GM11168 (cell line): Measurements from ENCODE around the gene DGLUCY.
"Not testable (repeated sequence)": the region's sequence is repeated elsewhere in the genome, so short reads cannot be mapped to it uniquely, and the experiment has no call there.

Experiments
- in situ Hi-C: fragments of 300-500 bp; cut with MboI; formaldehyde crosslinking; loops from one replicate; pipeline ENCODE4 v1.12.0; 2022; ENCODE audit warnings: low sequenced_read_pairs; ENCODE audit not compliant: unreplicated experiment

DGLUCY gene

GRCh38 chr14:91193069-91193468 lies 79.2 kb downstream of the DGLUCY start:
- in situ Hi-C loops = no loop called here

- in situ Hi-C loops = no loop called here
These were observed 82.0 kb downstream of the DGLUCY start for GRCh38 chr14:91195881-91196280.

GRCh38 chr14:91197631-91198030 lies 83.8 kb downstream of the DGLUCY start:
- in situ Hi-C loops = no loop called here

- in situ Hi-C loops = not testable (repeated sequence)
These were observed 86.9 kb downstream of the DGLUCY start for GRCh38 chr14:91200802-91201201.

GRCh38 chr14:91202234-91202974 lies 88.5 kb downstream of the DGLUCY start:
- in situ Hi-C loops = no loop called here

GRCh38 chr14:91204657-91205056 lies 90.8 kb downstream of the DGLUCY start:
- in situ Hi-C loops = no loop called here

GRCh38 chr14:91205459-91205858 lies 91.6 kb downstream of the DGLUCY start:
- in situ Hi-C loops = no loop called here

- in situ Hi-C loops = no loop called here
These were observed 93.1 kb downstream of the DGLUCY start for GRCh38 chr14:91207008-91207407.

- in situ Hi-C loops = no loop called here
These were observed 97.1 kb downstream of the DGLUCY start for GRCh38 chr14:91211017-91211416.

GRCh38 chr14:91214306-91214705 lies 100.4 kb downstream of the DGLUCY start:
- in situ Hi-C loops = no loop called here

- in situ Hi-C loops = no loop called here
These were observed 101.5 kb downstream of the DGLUCY start for GRCh38 chr14:91215381-91215780.

GRCh38 chr14:91216731-91217226 lies 102.9 kb downstream of the DGLUCY start:
- in situ Hi-C loops = no loop called here

GRCh38 chr14:91218014-91218413 lies 104.1 kb downstream of the DGLUCY start:
- in situ Hi-C loops = no loop called here

- in situ Hi-C loops = no loop called here
These were observed 105.9 kb downstream of the DGLUCY start for GRCh38 chr14:91219517-91220389.

GRCh38 chr14:91220581-91221000 lies 106.7 kb downstream of the DGLUCY start:
- in situ Hi-C loops = no loop called here

- in situ Hi-C loops = no loop called here
These were observed 107.4 kb downstream of the DGLUCY start for GRCh38 chr14:91221270-91221669.

GRCh38 chr14:91223028-91223783 lies 109.3 kb downstream of the DGLUCY start:
- in situ Hi-C loops = no loop called here

- in situ Hi-C loops = no loop called here
These were observed 111.2 kb downstream of the DGLUCY start for GRCh38 chr14:91225025-91225424.

GRCh38 chr14:91226360-91226759 lies 112.5 kb downstream of the DGLUCY start:
- in situ Hi-C loops = not testable (repeated sequence)

- in situ Hi-C loops = no loop called here
These were observed 113.3 kb downstream of the DGLUCY start for GRCh38 chr14:91227183-91227628.
